GM18519 (cell line): Measurements from ENCODE around the gene PTPRE.

Experiments used
- ATAC-seq: cut with Tn5 transposase; IDR thresholded peaks from one replicate; pipeline ENCODE4 v1.9.1; 2021; ENCODE audit warnings: mild to moderate bottlenecking, moderate library complexity; ENCODE audit not compliant: unreplicated experiment, low FRiP score

The PTPRE gene

GRCh38 chr10:127922206-127922605 is 15.3 kb downstream of the PTPRE start:
- no peak for ATAC-seq

GRCh38 chr10:127922675-127923366 is 15.9 kb downstream of the PTPRE start:
- no peak for ATAC-seq

GRCh38 chr10:127923646-127924045 is 16.7 kb downstream of the PTPRE start:
- no peak for ATAC-seq

- no peak for ATAC-seq
These were observed 18.7 kb downstream of the PTPRE start for GRCh38 chr10:127925471-127926207.

GRCh38 chr10:127926455-127926854 is 19.6 kb downstream of the PTPRE start:
- ATAC-seq = no peak

GRCh38 chr10:127928021-127928806 is 21.3 kb downstream of the PTPRE start:
- ATAC-seq = no peak

- ATAC-seq = no peak
These were observed 25.8 kb downstream of the PTPRE start for GRCh38 chr10:127932521-127933270.

GRCh38 chr10:127933271-127933670 is 26.4 kb downstream of the PTPRE start:
- ATAC-seq = no peak

GRCh38 chr10:127934383-127934782 is 27.5 kb downstream of the PTPRE start:
- ATAC-seq = no peak

GRCh38 chr10:127935071-127935561 is 28.2 kb downstream of the PTPRE start:
- no peak for ATAC-seq

GRCh38 chr10:127937069-127937468 is 30.2 kb downstream of the PTPRE start:
- ATAC-seq = no peak

GRCh38 chr10:127937915-127938463 is 31.1 kb downstream of the PTPRE start:
- ATAC-seq = no peak

GRCh38 chr10:127939786-127940330 is 33.0 kb downstream of the PTPRE start:
- ATAC-seq = no peak

- no peak for ATAC-seq
These were observed 34.1 kb downstream of the PTPRE start for GRCh38 chr10:127940866-127941640.

GRCh38 chr10:127942811-127943210 is 35.9 kb downstream of the PTPRE start:
- ATAC-seq = no peak

- ATAC-seq = no peak
These were observed 36.5 kb downstream of the PTPRE start for GRCh38 chr10:127943336-127943910.

GRCh38 chr10:127944256-127944655 is 37.4 kb downstream of the PTPRE start:
- ATAC-seq = no peak

- no peak for ATAC-seq
These were observed 38.4 kb downstream of the PTPRE start for GRCh38 chr10:127945341-127945758.
